GM12872 (cell line): ENCODE data around the gene NQO2.

Experiments used
- TF ChIP-seq, protein P1 (sequence below): IDR thresholded peaks from 3 replicates; pipeline ENCODE4 v1.5.1; 2011; ENCODE audit warnings: low read depth, mild to moderate bottlenecking, low read length, moderate library complexity; ENCODE audit not compliant: insufficient read depth

Gene NQO2

GRCh38 chr6:2962636-2963035 is 37.1 kb upstream of the NQO2 start:
- TF ChIP-seq, protein P1, sequence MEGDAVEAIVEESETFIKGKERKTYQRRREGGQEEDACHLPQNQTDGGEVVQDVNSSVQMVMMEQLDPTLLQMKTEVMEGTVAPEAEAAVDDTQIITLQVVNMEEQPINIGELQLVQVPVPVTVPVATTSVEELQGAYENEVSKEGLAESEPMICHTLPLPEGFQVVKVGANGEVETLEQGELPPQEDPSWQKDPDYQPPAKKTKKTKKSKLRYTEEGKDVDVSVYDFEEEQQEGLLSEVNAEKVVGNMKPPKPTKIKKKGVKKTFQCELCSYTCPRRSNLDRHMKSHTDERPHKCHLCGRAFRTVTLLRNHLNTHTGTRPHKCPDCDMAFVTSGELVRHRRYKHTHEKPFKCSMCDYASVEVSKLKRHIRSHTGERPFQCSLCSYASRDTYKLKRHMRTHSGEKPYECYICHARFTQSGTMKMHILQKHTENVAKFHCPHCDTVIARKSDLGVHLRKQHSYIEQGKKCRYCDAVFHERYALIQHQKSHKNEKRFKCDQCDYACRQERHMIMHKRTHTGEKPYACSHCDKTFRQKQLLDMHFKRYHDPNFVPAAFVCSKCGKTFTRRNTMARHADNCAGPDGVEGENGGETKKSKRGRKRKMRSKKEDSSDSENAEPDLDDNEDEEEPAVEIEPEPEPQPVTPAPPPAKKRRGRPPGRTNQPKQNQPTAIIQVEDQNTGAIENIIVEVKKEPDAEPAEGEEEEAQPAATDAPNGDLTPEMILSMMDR, result no peak

- TF ChIP-seq, protein P1, result no peak
Observed at GRCh38 chr6:2963756-2964155, 35.9 kb upstream of the NQO2 start.

GRCh38 chr6:2964793-2965505 is 34.7 kb upstream of the NQO2 start:
- TF ChIP-seq, protein P1, result no peak

DNA sequence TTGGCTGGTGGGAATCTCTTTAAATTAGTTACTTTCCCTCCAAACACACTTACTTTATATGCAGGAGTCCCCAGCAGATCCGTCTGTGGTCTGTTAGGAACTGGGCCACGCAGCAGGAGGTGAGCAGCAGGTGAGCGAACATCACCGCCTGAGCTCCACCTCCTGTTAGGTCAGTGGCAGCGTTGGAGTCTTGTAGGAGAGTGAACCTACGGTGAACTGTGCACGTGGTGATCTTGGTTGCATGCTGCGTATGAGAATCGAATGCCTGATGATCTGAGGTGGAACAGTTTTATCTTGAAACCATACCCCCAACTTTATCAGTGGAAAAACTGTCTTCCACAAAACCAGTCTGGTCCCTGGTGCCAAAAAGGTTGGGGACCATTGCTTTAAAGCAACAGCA is 33.3 kb upstream of the NQO2 start:
- TF ChIP-seq, protein P1, result no peak

DNA sequence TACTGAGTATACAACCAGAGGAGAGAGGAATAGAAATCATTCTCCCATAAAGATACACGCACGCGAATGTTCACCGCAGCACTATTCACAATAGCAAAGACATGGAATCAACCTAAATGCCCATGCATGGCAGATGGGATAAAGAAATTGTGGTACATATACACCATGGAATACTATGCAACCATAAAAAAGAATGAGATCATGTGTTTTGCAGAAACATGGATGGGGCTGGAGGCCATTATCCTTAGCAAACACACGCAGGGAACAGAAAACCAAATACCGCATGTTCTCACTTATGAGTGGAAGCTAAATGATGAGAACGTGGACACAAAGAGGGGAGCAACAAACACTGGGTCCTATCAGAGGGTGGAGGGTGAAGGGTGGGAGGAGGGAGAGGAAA is 31.8 kb upstream of the NQO2 start:
- TF ChIP-seq, protein P1, result no peak

DNA sequence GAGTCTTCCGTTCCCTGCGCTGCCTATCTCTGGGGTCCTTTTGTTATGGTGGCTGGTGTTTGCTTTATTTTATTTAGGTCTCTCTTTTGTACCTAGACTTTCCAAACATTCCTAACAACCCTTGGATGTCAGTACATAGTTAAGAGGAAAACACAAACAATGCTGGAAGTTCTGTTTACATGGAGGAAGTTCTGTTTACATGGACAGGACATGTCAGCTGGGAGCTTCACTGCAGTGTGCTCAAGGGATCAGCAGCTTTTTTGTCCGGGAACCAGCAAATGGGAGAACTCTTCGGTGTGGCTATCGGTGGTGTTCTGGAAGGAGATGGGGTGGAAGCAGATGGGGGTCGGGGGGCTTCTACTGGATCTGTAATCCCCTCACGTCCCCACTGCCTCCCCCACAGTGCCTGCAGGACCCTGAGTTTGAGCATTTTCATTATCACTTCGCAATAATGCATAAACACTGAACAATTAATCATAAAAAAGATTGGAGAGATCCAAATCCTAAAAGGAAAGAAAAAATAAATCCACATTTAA is 31.0 kb upstream of the NQO2 start:
- TF ChIP-seq, protein P1, result no peak

DNA sequence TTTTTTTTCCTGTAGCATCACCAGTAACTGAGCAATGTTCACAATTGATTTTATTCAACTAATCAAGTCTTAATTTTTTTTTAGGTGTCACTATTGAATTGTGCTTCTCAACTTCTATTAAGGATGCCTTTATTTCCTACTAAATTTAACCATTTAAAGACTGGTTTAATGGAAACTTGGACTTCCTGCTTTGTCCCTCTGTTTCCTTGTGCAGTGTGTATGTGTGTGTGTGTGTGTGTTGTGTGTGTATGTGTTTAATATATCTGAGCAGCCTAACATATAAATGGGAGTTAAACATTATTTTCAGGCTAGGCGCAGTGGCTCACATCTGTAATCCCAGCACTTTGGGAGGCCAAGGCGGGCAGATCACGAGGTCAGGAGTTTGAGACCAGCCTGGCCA is 30.1 kb upstream of the NQO2 start:
- TF ChIP-seq, protein P1, result no peak
